HCT116 (cell line): ENCODE data around the gene TTLL5.

Source experiments
- CBX3 ChIP-seq: IDR thresholded peaks from 2 replicates; pipeline ENCODE4 v1.6.1; 2012; ENCODE audit warnings: low read depth
- CTCF ChIP-seq, 3 experiments: fragments of 200-600 bp in 1 of 3; sonication (generic) in 1 of 3; IDR thresholded peaks in 2 of 3; conservative IDR thresholded peaks in 1 of 3; 2 replicates each; pipeline ENCODE4 v1.5.1; 2012 to 2017; ENCODE audit warnings: low read depth in 2 of 3, low read length in 2 of 3, antibody characterized with exemption in 1 of 3, borderline replicate concordance in 1 of 3, control low read depth in 1 of 3, mild to moderate bottlenecking in 1 of 3, mixed read lengths in 1 of 3, mixed run types in 1 of 3, moderate library complexity in 1 of 3; ENCODE audit not compliant: insufficient read depth in 1 of 3
- EZH2 ChIP-seq: fragments of 200-600 bp; sonication (generic); IDR thresholded peaks from 2 replicates; pipeline ENCODE4 v1.6.1; 2017; ENCODE audit warnings: antibody characterized with exemption, mixed run types
- MAX ChIP-seq: IDR thresholded peaks from 2 replicates; pipeline ENCODE4 v1.6.1; 2012
- POLR2A ChIP-seq: IDR thresholded peaks from 2 replicates; pipeline ENCODE4 v1.7.0; 2011; ENCODE audit warnings: borderline replicate concordance; ENCODE audit not compliant: insufficient read depth, insufficient read length; ENCODE audit errors: extremely low read depth
- POLR2AphosphoS5 ChIP-seq: IDR thresholded peaks from 2 replicates; pipeline ENCODE4 v1.6.1; 2011; ENCODE audit warnings: mild to moderate bottlenecking, low read depth, low read length, moderate library complexity
- REST ChIP-seq: IDR thresholded peaks from 2 replicates; pipeline ENCODE4 v1.6.1; 2012; ENCODE audit warnings: low read depth
- TCF7L2 ChIP-seq: IDR thresholded peaks from 2 replicates; pipeline ENCODE4 v1.7.0; 2011; ENCODE audit warnings: borderline replicate concordance, inconsistent platforms; ENCODE audit not compliant: insufficient read depth, insufficient read length; ENCODE audit errors: extremely low read depth
- ZBTB33 ChIP-seq: IDR thresholded peaks from 2 replicates; pipeline ENCODE4 v1.6.1; 2011; ENCODE audit warnings: mild to moderate bottlenecking, low read length, moderate library complexity; ENCODE audit not compliant: insufficient replicate concordance; ENCODE audit errors: extremely low read depth

- TF ChIP-seq CTCF (IDR thresholded peaks at IDR 0.05 in 2 of 3, conservative IDR thresholded peaks at IDR 0.05 in 1 of 3; ENCODE audit: borderline replicate concordance in 1 of 3, insufficient read depth in 1 of 3, low read depth in 2 of 3, low read length in 2 of 3) (no peak), EZH2 (no peak), REST (no peak), POLR2A (no peak), ZBTB33 (no peak), CBX3 (no peak), POLR2AphosphoS5 (no peak), TCF7L2 (no peak), MAX (no peak)
Measured at GRCh38 chr14:75911883-75912282, 250.8 kb downstream of the TTLL5 start.
